HG02763 (cell line): ENCODE results near the gene NDC80.
A peak's percentile ranks its signal among the peaks of the same experiment; 100 is the strongest.
"Not testable (repeated sequence)": the region's sequence is repeated elsewhere in the genome, so short reads cannot be mapped to it uniquely, and the experiment has no call there.

Experiments
- ATAC-seq: cut with Tn5 transposase; IDR thresholded peaks from one replicate; pipeline ENCODE4 v1.9.1; 2021; ENCODE audit warnings: mild to moderate bottlenecking, moderate library complexity; ENCODE audit not compliant: unreplicated experiment

NDC80 gene

DNA sequence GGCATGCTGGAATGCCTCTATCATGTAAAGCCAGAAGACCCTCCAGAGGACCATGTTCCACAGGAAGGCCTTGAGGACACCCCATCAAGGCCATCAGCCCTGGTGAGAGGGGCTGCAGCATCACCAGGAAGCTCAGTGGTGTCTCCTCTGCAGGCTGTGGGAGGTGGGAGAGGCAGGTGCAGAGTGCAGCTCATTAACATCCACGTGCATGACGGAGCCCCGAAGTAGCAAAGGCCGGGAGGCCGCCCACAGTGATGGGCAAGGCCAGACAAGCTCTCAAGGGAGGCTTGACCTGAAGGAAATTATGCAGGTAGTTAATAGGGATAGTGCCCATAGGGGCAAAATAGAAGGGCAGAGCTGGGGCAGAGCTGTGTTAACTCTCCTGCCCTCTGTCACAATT is 53.9 kb downstream of the NDC80 start:
- ATAC-seq: no peak

DNA sequence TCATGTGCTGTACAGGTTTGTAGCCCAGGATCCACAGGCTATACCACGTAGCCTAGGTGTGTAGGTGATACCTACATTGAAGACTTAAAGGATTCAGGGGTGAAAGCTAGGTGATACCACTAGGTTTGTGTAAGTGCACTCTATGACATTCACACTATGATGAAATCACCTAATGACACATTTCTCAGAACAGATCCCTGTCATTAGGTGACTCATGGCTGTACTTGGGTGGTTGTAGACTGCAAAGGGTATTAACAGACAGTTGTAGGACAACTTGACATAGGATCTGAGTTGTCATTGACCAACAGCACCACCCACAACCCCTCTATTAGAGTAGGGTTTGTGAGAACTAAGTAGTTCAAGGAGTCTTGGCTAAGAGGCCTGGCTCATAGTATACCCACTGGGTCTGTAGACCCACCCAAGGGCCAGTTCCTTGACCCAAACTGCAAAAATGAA is 56.5 kb downstream of the NDC80 start:
- ATAC-seq: no peak

DNA sequence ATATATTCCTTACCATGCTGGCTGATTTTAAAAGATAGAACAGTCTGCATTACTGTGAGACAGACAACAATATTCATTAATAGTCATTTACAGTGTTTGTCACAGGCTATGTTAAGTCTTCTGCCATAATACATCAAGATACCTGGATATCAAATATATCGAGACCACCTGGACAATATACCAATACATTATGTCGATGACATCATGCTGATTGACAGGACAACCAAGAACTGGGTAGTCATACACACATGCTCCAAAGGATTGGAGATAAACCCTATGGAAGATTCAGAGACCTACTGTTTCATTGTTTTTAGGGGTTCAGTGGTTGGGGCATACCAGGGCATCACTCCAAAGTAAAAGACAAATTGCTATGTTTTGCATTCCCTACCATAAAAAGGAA is 57.6 kb downstream of the NDC80 start:
- no peak for ATAC-seq

DNA sequence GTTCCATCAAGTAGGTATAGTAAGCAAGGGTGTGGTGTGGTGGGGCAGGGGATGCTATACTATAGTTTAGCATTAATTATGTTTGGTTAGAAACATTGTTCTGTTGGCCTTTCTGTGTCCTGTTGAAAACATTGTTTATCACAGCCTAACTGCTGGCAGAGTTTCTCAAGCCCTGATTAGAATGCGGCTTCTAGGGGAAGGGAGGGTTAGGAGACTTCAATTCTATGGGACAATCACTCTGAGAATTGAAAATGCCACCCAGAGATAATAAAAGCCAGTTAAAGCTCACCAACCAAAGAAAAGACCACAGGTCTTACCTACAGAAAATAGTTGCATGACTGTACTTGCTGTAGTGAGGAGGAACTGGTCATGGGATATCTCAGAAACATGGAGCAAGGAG is 64.2 kb downstream of the NDC80 start:
- no peak for ATAC-seq

DNA sequence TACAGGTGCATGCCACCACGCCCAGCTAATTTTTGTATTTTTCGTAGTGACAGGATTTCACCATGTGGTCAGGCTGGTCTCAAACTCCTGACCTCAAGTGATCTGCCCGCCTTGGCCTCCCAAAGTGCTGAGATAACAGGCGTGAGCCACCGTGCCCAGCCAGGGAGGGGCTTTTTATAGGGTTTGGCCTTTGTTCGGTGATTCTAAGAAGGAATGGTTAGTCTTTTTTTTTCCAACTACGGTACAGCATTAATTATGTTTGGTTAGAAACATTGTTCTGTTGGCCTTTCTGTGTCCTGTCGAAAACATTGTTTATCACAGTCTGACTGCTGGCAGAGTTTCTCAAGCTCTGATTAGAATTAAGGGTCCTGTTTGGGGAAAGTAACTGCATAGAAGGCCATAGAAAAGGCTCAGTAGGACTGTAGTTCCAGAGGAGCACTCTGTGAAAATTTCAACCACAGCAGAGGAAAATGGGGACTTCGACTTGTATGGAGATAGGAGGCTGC is 64.8 kb downstream of the NDC80 start:
- no peak for ATAC-seq

DNA sequence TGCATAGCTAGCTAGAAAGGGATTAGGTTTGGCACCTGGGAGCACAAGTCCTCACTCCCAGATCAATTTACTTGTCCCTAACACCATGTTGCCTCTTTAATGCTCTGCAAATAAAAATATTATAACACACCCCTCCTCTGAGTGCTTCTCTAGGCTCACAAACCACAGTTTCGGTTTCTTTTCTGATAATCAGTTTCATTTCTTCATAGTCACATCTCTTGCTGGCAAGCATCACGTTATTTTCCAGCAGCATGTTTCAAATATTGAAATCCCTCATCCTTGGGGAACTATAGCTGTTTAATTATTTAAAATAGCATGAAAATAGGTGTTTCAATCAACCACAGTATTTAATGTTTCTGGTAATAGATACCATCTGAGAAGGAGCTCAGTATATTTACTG is 70.3 kb downstream of the NDC80 start:
- peak; percentile 74 for ATAC-seq

DNA sequence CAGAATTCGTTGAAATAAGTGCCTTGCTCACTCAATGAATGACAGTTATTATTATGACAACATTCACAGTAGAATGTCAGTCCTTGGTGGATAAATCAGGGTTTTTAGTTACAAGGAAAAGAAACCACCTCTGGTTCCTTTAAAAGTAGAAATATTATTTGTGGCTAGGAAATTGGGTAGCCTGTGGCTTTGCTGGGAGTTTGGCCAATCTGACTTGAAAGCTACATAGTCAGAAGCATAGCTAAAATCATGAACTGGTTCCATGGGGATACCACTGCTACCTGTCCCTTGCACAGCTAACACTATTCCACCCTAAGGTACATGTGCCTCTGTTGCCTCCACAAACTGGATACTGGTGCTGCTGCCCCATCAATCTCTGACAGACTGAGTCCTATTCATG is 71.4 kb downstream of the NDC80 start:
- ATAC-seq: no peak

DNA sequence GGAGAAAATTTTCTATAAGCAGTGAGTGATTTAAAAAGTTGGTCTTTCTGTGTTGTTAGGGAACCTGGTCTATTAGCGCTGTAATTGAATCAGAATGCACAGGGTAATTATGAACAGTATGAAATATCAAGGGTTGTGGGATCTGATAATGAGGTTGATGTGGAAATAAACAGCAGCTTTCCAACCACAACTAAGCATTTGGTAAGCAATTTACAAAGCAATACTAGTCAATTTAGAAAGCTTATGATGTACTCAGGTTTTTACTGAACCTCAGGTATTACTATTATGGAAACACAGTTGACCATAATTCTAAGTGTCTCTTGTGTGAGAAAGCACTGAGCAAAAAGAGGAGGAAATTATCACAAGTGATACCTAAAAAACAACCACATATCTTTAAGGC is 73.2 kb downstream of the NDC80 start:
- ATAC-seq: no peak

DNA sequence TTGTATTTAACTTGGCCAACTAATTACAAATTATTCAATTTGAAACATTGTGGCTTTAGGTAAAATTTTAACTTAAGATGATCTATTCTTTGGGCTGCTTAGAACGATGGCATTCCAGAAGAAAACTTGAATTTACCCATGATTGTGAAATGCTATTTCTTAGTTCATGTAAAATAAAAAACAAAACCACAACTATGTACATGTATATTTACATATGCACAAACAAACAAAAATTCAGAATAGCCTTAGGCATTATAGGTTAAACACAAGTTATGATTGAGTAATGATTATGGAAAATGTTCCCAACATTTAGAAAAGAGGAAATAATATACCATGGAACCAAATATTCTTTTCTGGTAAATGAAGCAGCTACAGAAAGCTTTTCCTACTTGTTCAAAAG is 80.6 kb downstream of the NDC80 start:
- ATAC-seq: no peak

DNA sequence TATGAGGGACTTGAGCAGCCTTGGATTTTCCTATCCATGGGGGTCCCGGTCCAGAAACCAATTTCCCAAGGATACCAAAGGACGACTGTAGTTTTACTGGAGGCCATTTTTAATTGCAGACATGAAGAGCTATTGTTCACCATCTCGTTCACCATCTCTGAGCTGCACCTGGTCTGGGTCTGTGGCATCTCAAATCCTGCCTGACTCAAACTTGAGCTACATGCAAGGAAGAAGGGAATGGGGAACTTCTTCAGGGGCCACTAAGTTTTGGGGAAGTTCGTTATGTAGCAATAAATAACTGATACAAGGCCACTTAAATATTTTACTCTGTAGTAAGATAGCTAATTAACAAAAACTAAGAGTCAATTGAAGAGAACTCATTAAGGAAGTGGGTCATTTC is 82.1 kb downstream of the NDC80 start:
- no peak for ATAC-seq

DNA sequence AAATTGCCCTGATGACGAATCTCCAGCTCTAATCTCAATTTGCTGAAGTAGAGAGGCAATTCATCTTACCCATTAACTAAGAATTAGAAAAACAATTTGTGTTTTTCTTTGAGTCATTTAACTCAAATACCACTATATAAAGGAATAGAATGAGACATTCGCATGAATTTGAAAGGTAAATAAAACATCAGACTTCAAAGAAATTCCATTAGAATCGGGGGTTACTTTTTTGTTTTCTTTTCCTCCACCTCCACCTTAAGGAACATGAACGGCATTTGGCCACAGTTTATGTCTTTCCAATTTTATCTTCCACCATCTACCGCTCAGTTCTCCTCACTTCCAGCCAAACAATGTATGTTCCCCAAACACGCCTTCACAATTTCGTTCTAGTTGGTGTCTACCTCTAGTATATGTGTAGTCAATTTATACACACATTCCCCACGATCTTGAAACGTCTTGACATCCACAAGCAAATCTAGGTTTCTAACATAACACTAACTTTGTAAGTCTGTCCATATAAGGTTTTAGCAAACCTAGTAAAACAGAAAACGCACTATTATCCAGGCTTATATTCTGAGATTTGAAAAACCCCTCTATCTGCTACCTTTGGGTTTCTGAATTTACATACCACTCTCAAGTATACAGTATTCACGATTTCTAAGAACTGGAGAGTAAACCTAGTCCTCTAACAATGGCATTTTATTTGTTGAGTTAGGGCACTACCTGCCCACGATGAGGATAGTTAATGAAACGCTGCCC is 83.0 kb downstream of the NDC80 start:
- no peak for ATAC-seq

DNA sequence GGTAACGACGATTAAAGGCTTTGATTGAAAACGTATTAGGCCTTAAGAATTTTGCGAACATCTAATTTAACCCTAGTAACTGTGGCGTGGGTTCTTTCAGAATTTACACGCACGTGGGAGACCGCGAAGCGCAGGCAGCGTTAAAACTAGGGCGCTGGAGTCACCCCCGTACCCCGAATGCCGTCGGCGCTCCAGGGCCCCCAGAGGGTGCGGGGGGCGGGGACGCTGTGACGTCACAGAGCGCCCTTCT is 83.5 kb downstream of the NDC80 start:
- peak; percentile 29 for ATAC-seq

DNA sequence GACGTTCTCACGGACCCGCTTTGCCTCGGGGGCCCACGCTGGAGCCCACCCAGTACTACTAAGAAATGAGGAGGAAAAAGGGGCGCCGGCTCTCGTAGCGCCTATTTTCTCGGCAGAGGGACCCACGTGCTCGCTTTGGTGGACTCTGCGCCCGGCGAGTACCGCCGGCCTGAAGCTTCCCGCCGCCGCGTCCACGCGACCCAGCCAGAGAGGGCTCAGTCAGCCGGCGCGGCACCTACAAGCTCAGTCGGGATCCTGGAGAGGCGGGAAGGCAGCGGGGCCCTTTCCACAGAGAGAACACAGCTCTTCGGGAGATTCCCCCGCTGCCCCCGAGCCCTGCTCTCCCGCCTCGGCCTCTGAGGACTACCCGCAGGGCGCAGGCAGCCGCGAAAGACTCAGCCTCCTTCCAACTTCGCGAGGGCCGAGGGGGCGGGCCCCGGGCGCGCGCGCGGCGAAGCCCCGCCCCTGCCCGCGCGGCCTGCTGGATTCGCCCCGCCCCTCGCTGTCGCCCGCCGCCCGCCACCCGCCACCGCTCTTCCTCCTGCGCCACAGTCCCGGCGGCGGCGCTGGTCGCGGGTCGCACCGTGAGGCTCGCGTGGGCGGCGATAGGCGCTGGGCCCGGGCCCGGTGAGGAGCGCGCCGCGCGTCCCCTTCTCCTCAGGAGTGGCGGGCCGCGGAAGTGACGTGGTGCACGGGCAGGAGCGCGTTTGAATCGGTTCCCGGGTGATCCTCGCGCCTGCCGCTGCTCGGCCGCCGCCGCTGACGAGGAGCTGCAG is 84.0 kb downstream of the NDC80 start, which contains the start of gene SMCHD1:
SMCHD1 (plus strand) TSS at position 549 of the 776 bp plus-strand sequence. CDS start 350 bp downstream, outside the sequence.
- ATAC-seq: peak; percentile 82

DNA sequence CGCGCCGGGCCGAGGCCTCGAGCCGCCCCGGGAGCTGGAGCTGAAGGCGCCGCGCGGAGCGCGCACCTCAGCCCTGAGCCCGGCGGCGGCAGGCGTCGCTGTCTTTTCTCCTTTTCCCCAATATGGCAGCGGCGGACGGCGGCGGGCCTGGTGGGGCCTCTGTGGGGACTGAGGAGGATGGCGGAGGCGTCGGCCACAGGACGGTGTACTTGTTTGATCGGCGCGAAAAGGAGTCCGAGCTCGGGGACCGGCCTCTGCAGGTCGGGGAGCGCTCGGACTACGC is 84.5 kb downstream of the NDC80 start:
- no peak for ATAC-seq

DNA sequence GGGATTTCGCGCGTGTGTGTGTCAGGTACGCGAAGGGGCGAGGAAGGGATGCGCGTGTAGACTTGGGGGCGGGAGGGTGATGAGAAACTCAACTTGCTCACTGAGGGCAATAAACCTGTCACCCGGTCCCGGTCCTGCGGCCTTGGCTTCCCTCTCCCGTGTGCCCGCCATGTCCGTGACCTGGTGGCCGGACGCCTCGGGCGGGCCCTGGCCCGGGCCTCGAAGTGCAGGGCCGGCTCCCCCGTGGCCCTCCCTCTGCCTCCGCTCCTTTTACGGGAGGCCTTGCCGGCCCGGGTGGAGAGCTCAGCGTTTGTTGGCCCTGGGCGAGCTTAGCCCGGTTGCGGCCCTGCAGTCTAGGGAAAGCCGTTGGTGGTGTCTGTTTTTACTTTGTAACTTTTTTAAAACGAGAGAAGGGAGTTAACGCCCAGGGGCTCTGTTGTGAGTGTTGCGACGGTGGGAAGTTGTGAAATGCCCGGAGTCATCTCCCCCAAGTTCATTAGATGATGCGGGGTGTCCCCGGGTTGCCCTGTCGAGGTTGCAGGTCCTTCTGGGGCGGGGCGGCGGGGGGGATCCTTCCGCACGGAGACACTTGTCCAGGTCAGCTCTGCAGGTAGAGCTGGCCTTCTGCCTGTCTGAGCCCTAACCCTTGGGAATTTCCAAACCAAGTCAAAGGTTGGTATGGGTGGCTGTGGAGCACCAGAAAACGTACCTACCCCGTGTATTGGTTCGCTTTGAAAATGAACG is 85.1 kb downstream of the NDC80 start:
- ATAC-seq: peak; percentile 7

DNA sequence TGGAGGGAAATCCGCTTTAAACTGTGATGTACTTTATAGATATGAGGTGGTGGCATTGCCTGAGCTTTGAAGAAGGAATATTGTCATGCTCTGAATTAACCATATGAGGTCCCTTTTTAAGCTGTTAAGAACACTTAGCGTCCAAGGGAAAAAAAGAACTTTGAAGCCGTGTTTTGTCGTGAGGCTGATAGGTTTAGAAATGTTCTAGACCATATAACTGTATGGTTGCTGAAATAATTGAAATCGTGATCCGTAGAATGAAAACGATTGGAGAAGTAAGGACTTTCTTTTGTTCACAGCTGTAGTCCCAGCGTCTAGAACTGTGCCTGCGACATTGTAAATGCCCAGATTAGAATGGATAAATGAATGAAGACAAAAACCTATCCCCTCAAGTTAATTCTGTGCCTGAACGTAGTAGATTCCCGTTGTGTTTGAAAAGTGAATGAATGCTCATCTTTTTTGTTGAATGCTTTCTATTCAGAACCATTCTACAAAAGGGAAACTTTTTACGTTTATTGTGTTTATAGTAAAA is 85.7 kb downstream of the NDC80 start:
- no peak for ATAC-seq

DNA sequence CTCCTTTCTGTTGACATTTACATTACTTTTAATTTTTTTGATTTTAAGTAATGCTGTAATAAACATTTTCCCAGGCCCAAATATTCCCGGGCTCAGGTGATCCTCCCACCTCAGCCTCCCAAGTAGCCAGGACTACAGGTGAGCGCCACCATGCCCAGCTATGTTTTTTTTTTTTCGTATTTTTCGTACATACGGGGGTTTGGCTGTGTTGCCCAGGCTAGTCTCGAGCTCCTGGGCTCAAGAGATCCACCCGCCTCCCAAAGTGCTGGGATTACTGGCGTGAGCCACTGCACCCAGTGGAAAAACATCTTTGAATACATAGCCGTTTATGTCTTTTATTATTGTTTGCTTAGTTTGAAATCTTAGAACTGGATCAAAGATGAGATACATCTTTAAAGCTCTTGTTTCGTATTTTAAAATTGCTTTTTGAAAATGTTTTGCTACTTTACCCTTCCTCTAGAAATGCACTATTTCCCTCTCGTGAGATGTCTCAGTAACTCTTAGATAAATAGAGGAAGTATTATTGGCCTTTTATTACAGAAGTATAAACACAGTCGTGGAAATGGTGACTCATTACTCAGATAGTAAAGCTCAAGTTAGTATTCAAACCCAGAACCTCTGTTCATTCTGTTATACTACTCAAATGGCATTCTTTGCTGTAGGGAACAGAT is 86.6 kb downstream of the NDC80 start:
- ATAC-seq: no peak

DNA sequence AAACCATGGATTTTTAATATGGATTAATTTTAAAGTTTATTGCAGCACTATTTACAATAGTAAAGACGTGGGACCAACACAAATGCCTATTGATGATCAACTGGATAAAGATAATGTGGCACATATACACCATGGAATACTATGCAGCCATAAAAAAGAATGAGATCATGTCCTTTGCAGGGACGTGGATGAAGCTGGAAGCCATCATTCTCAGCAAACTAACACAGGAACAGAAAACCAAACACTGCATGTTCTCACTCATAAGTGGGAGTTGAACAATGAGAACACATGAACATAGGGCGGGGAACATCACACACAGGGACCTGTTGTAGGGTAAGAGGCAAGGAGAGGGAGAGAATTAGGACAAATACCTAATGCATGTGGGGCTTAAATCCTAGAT is 89.5 kb downstream of the NDC80 start:
- ATAC-seq: not testable (repeated sequence)

DNA sequence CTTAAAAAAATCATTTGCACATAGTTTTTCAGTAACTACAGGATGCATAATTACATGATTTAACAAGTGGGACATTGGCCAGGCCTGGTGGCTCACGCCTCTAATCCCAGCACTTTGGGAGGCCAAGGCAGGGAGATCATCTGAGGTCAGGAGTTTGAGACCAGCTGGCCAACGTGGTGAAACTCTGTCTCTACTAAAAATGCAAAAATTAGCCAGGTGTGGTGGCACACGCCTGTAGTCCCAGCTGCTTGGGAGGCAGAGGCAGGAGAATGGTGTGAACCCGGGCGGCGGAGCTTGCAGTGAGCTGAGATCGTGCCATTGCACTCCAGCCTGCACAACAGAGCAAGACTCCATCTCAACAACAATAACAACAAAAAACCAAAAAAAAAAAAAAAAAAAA is 90.9 kb downstream of the NDC80 start:
- not testable (repeated sequence) for ATAC-seq

DNA sequence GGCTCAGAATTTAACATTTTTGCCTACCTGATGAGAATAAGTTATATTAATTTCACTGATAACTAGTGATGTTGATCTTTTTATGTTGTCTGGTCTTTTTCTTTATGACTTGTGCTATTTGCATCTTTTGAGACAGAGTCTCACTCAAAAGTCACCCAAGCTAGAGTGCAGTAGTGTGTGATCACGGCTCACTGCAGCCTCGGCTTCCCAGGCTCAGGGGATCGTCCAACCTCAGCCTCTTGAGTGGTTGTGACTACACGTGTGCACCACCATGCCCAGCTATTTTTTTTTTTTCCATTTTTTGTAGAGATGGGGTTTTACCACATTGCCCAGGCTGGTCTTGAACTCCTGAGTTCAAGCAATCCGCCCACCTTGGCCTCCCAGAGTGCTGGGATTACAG is 91.6 kb downstream of the NDC80 start:
- ATAC-seq: no peak
